ENCODE data around the gene ESF1. TPM values are rescaled to one million over a fixed set of nuclear protein-coding genes. Genes with fewer than 3 reads are reported as not detected.

The ESF1 gene
- total and polyA plus RNA-seq, 10 of the 15 experiments (the other 5 are each of a cell fraction or from before 2014, with no cell fraction given), result 9.2 to 36.2 (median 18.4) TPM

DNA sequence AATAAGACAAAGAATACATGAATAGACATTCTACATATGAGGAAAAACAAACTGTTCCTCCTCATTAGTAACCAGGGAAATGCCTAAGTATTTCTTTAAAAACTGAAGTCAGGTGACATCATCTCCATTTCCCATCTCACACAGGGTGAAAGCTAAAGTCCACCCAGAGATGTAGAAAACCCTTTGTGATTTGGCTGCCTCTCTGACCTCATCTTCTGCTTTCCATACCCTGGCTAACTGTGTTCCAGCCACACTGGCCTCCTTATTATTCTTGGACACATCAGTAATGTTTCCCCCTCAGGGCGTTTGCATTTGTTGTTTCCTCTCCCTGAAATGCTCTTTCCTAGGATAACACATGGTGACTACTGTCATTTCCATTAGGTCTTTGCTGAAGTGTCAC lies 40.4 kb downstream of the ESF1 start:
- Histone ChIP-seq H3K4me3 (no peak overlapping the region), H3K9ac (ENCODE audit: control insufficient read depth, insufficient read depth, low read length) (no peak overlapping the region), H3K4me1 (ENCODE audit: control insufficient read depth, insufficient read depth, low read length) (no peaks in the 10 kb centered on the region), H2AFZ (ENCODE audit: control insufficient read depth, low read depth, low read length) (no peak overlapping the region), H3K27me3 (replicated peaks in 1 of 2; ENCODE audit: control insufficient read depth in 2 of 2, insufficient read depth in 2 of 2, low read length in 1 of 2) (no peaks in the 10 kb centered on the region), H4K20me1 (ENCODE audit: control insufficient read depth, insufficient read depth) (no peaks in the 10 kb centered on the region), H3K4me2 (ENCODE audit: control insufficient read depth, insufficient read depth) (no peak overlapping the region), H3K9me3 (replicated peaks; ENCODE audit: control insufficient read depth, insufficient read depth, low read length) (no peaks in the 10 kb centered on the region), H3K79me2 (ENCODE audit: control insufficient read depth, insufficient read depth, low read length) (no peaks in the 10 kb centered on the region), H3K36me3 (ENCODE audit: control insufficient read depth in 2 of 2, insufficient read depth in 2 of 2, low read length in 1 of 2) (no peaks in the 10 kb centered on the region; a peak in 2 of 4 replicates), H3K27ac (ENCODE audit: control insufficient read depth, insufficient read depth) (no peak overlapping the region)
- TF ChIP-seq SMAD5 (IDR thresholded peaks at IDR 0.05; ENCODE audit: low read depth), result no peak
- TF ChIP-seq FOXK2 (IDR thresholded peaks at IDR 0.05), result 0 out of 2 replicates have a peak, but pooled peaks have one; percentile 15
- in situ Hi-C loops (cut with MboI) (no loop called here), intact Hi-C loops (cut with micrococcal nuclease; ENCODE audit: unreplicated experiment) (no loop called here)
- DNase-seq (ENCODE audit: low read depth, low spot score) (no peak), FAIRE-seq (no peak), ATAC-seq (no peak)
- WGBS (ENCODE audit: insufficient coverage, insufficient replicate concordance, low lambda C conversion rate, missing lambda C conversion rate), result 0% methylated on average over 1 of the region's 1 CpG
- ChIA-PET POLR2A (no interaction called here), SMC1A (ENCODE audit: uncharacterized antibody, unreplicated experiment) (interaction anchor here (0.8 to 0.9 kb wide), 2 partner anchors 8 to 13 kb away, joined by 3 read pairs; no protein-coding TSS in a partner anchor), RAD21 (ENCODE audit: unreplicated experiment) (no interaction called here), CTCF (interaction anchor here (0.6 kb wide), 1 partner anchor 27 kb away, joined by 3 read pairs; no protein-coding TSS in a partner anchor)
- BruUV-seq (replicated peaks), result no TSS peak

DNA sequence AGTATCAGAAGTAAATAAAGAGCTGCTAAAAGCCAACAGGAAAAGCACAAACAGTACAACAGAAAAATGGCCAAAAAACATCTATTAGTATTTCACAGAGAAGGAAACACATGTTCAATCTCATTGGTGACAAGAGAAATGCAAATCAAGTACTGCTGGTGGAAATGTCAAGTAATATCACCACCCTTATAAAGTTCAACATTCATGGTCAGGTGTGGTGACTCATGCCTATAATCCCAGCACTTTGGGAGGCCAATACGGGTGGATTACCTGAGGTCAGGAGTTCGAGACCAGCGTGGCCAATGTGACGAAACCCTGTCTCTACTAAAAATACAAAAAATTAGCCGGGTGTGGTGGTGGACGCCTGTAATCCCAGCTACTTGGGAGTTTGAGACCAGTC lies 42.8 kb downstream of the ESF1 start:
- no peak overlapping the region for H3K4me3 ChIP-seq
- H2AFZ ChIP-seq (ENCODE audit: control insufficient read depth, low read depth, low read length), result no peak overlapping the region
- no peak overlapping the region for H3K4me2 ChIP-seq (ENCODE audit: control insufficient read depth, insufficient read depth)
- H3K9me3 ChIP-seq (replicated peaks; ENCODE audit: control insufficient read depth, insufficient read depth, low read length), result no peaks in the 10 kb centered on the region
- WGBS (ENCODE audit: insufficient coverage, insufficient replicate concordance, low lambda C conversion rate, missing lambda C conversion rate), result 96% methylated on average over 6 of the region's 6 CpGs
- no peaks in the 10 kb centered on the region for H3K27me3 ChIP-seq (replicated peaks in 1 of 2; ENCODE audit: control insufficient read depth in 2 of 2, insufficient read depth in 2 of 2, low read length in 1 of 2)
- SMC1A ChIA-PET (ENCODE audit: uncharacterized antibody, unreplicated experiment), result interaction anchor here (0.9 kb wide), 1 partner anchor 15 kb away, joined by 3 read pairs; no protein-coding TSS in a partner anchor
- H3K36me3 ChIP-seq (ENCODE audit: control insufficient read depth in 2 of 2, insufficient read depth in 2 of 2, low read length in 1 of 2), result no peaks in the 10 kb centered on the region; a peak in 3 of 4 replicates
- intact Hi-C loops (cut with micrococcal nuclease; ENCODE audit: unreplicated experiment), result no loop called here
- DNase-seq (ENCODE audit: low read depth, low spot score) (no peak), FAIRE-seq (no peak), ATAC-seq (no peak)
- no peaks in the 10 kb centered on the region for H3K79me2 ChIP-seq (ENCODE audit: control insufficient read depth, insufficient read depth, low read length)
- POLR2A ChIA-PET, result no interaction called here
- BruUV-seq (replicated peaks), result no TSS peak
- no peak for TF ChIP-seq JUNB (IDR thresholded peaks at IDR 0.05)
- TF ChIP-seq YBX1 (IDR thresholded peaks at IDR 0.05), result no peak
- no peak for TF ChIP-seq RBBP5 (conservative IDR thresholded peaks at IDR 0.05)
- TF ChIP-seq BRCA1 (IDR thresholded peaks at IDR 0.05; ENCODE audit: low read depth, low read length), result no peak
- TF ChIP-seq, protein P1, sequence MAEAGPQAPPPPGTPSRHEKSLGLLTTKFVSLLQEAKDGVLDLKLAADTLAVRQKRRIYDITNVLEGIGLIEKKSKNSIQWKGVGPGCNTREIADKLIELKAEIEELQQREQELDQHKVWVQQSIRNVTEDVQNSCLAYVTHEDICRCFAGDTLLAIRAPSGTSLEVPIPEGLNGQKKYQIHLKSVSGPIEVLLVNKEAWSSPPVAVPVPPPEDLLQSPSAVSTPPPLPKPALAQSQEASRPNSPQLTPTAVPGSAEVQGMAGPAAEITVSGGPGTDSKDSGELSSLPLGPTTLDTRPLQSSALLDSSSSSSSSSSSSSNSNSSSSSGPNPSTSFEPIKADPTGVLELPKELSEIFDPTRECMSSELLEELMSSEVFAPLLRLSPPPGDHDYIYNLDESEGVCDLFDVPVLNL (IDR thresholded peaks at IDR 0.05; ENCODE audit: low read depth, low read length), result no peak
- TF ChIP-seq ZNF24 (IDR thresholded peaks at IDR 0.05), result no peak
- no peak for TF ChIP-seq NR2C2 (IDR thresholded peaks at IDR 0.05; ENCODE audit: borderline replicate concordance, control insufficient read depth, insufficient read length, low read depth)
- no peak overlapping the region for H3K27ac ChIP-seq (ENCODE audit: control insufficient read depth, insufficient read depth)
- RAD21 ChIA-PET (ENCODE audit: unreplicated experiment), result no interaction called here
- no peaks in the 10 kb centered on the region for H4K20me1 ChIP-seq (ENCODE audit: control insufficient read depth, insufficient read depth)
- in situ Hi-C loops (cut with MboI), result no loop called here
- CTCF ChIA-PET, result interaction anchor here (0.8 kb wide), 1 partner anchor 130 kb away, joined by 3 read pairs; no protein-coding TSS in a partner anchor
- no peak overlapping the region for H3K9ac ChIP-seq (ENCODE audit: control insufficient read depth, insufficient read depth, low read length)
- no peaks in the 10 kb centered on the region for H3K4me1 ChIP-seq (ENCODE audit: control insufficient read depth, insufficient read depth, low read length)

Data from GM12878 (cell line).